ENCODE data around the gene GIMAP6.
"Not testable (repeated sequence)": the region's sequence is repeated elsewhere in the genome, so short reads cannot be mapped to it uniquely, and the experiment has no call there.

GIMAP6 gene

DNA sequence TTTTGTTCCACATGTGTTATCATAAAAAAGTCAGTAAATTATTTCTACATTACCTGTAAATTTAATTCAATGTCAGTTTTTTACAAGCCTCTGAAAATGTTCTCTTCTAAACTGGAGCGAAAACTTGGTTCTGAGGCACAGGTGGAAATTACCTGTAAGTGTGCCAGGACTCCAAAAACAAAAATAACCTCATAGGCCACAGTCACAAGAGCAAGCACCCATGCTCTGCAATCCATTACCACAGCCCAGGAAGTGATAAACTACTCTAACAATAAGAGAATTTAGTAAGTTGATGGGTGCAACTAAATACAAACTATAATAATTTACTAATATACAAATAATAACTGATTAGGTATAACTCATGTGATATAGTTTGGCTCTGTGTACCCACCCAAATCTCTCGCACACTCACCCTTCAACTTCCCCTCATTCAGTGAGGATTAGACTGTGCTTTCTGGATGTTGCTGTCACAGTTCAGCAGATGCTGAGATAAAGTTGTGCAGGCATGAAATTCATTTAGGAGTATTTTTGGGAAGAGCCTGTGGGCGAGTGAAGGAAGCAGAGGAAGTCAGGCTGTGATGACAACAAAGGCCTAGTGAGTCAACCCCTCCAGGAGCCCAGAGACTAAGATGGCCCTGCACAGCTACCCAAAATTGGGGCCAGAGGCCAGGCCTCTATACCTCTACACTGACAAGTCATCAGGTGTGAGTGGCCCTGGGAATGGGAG lies 16.3 kb upstream of the GIMAP6 start:
- in situ Hi-C loops (cut with HindIII; ENCODE audit: low sequenced_read_pairs): no loop called here

DNA sequence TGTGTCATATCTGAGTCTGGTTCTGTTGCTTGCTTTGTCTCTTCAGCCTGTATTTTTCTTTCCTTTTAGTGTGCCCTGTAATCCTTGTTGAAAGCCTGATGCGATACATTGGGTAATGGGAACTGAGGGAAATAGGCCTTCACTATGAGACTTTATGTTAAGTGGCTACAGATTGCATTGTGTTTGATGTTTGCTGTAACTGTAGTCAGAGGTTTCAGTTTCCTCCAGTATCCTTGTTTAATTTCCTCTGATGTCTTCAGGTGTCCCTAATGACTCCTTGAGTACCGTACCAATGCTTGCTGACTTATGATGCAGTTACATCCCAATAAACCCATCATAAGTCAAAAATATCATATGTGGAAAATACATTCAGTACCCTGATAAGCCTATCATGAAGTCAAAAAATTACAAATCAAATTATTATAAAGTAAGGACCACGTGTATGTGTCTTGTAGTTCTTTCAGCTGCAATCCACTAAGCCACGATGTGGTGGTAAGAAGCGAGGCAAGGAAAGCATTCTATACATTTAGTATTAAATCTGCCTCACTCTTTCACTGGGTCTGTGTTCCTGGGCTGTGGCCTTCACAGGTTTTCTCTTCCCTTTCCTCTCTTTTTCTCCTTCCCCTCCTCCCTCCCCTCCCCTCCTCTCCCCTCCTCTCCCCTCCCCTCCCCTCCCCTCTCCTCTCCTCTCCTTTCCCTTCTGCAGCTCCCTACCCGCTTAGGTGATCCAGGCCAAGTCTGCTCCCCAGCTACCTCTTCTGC lies 13.3 kb upstream of the GIMAP6 start:
- in situ Hi-C loops (cut with HindIII; ENCODE audit: low sequenced_read_pairs): no loop called here

DNA sequence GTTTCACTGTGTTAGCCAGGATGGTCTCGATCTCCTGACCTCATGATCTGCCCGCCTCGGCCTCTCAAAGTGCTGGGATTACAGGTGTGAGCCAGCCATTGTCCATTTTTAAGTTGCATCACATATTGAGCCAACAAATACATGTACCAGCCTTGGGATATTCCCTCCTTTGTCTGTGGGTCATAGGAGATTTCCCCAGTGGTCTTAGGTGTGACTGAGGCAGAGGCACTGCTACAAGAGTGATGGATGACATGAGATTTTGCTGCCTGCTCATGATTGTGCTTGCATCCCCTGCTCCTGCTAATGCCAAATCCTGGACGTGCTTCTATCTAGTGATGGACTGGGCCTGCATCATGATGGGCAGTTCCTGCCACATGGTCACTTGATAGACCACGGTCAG lies 10.7 kb upstream of the GIMAP6 start:
- in situ Hi-C loops (cut with HindIII; ENCODE audit: low sequenced_read_pairs): no loop called here

DNA sequence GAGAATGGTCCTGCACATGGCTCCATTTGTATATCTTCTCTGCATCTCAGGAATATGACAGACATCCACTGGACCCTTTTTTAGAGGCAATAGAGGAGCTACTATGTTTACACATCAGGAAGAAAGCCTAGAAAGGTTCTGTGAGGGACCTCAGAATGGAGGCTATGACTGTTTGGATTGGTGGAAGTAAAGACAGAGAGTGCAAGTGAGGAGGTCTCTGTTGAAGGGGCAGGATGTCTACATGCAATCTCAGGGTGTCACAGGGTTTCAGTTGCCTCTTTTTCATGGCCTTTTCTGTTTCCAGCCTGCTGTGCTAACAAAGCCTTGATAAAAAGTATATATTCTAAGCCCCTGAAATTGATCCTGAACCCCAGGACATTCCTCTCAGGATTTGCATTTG lies 9.7 kb upstream of the GIMAP6 start:
- in situ Hi-C loops (cut with HindIII; ENCODE audit: low sequenced_read_pairs): no loop called here

DNA sequence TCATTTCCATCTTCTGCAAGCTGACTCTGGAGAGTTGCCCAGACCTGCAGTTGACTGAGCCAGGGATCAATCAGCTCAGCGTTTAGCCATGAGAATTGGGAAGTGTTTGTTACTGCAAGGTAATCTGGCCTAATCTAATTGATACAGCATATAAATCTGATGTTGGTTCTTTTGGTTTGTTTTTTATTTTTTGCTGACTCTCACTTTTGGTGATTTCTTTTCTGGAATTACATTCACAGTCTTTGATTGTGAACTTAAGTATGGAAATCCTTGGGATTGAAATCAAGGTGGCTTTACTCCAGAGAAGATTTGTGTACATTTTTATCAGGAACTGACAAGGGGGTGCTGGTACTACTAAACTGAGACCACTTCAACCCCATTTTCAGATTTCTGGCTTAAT lies 1.7 kb upstream of the GIMAP6 start:
- in situ Hi-C loops (cut with HindIII; ENCODE audit: low sequenced_read_pairs): no loop called here

DNA sequence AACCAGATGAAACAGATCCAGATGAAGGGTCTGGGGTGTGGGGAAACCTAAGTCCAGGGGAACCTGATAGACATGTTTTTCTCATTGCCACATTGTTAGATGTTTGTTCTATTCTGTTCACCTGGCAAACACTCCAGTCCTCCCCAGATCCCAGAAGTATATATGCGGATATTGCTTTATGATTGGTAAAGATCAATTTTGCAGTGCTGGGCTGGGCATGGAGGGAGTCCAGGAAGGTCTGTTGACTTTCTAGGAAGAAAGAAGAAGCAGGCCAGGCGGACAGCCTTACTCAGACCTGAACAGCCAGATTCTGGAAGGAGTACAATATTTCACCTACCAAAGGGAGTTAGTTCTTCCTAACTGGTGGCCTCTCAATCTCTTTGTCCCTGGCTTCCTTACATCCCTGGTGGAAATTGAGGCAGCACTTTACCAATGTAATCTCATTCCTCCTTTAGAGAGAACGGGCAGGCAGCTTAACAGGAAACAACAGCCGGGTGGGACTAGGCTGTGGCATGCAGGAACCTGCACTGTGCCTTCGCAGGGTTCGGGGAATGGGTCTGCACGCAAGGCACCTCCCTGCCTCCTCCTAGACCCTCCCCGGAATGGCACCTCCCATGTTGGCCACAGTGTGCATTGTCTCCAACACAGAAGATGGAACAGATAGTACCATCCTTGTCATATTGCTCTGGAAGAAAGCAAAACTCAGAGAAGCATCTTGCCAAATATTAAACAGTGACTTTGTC lies 930 bp downstream of the GIMAP6 start:
- in situ Hi-C loops (cut with HindIII; ENCODE audit: low sequenced_read_pairs): no loop called here

DNA sequence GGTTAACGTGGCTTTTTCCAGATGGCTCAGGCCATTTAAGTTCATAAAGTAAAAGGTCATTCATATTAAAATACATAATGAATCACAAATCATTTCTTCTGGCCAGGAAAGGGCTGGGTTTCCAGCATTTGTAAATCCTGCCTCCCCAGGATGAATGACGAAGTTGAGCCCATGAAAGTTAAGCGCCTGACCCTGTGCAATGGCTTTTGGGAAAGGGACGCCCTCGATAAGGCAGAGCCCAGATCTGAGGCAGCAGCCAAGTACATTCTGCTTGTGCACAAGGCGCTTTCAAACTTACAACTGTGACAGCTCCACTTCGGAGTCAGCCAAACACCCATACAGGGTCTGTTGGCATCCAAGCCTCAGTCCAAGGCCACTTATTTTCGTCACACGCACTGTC lies 2.8 kb downstream of the GIMAP6 start:
- in situ Hi-C loops (cut with HindIII; ENCODE audit: low sequenced_read_pairs): no loop called here

DNA sequence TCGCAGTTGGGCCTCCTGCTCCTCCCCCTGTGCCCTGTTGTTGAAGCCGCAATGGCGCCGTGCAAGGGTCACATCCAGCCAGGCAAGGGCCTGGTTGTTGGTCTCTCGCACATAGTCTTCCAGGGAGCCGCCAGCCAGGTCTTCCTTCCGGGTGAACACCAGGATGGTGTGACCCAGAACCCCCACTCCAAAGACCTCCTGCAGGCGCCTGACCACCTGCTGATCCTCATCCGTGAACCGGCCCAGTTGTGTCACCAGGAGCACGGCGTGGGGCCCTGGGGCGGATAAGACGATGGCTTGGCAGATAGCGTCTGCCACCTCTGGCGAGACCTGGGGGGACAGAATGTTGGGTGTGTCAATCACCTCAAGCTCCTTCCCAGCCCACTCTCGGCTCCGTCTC lies 4.2 kb downstream of the GIMAP6 start:
- in situ Hi-C loops (cut with HindIII; ENCODE audit: low sequenced_read_pairs): no loop called here

DNA sequence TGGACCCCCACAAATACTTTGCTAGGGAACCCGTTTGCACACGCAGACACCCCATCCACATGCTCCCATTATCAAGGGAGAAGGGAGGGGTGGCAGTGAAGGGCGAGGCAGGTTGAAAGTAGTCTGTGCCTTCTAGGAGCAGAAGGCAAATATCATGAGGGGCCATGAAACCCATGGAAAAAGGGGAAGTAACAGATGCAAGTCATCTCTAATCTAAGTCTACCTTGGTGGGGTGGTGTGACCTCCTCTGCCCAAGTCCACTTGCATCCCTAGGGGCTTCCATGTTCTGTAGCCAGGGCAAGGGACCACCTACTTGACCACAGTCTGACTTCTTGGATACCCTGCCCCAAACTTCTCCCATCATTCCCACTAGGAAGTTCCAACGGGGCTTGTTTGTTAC lies 5.5 kb downstream of the GIMAP6 start:
- in situ Hi-C loops (cut with HindIII; ENCODE audit: low sequenced_read_pairs): no loop called here

DNA sequence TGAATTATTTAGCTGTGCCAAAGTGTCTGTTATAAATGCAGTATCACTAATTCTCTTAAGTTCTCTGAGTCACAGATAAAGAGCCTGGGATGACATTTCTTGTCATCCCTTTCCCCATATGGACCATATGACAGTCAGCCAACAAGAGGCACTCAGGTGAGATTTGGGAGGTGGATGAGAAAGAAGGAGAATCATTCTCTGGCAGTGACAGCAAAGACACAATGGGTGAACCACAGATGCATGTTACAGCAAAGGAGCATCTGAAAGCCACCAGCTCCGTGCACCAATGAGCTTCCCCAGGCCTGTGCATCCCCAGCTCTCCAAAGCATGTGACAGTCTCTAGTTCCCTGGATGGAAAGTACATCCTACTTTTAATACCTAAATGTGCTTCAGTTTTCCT lies 10.8 kb downstream of the GIMAP6 start:
- in situ Hi-C loops (cut with HindIII; ENCODE audit: low sequenced_read_pairs): no loop called here

DNA sequence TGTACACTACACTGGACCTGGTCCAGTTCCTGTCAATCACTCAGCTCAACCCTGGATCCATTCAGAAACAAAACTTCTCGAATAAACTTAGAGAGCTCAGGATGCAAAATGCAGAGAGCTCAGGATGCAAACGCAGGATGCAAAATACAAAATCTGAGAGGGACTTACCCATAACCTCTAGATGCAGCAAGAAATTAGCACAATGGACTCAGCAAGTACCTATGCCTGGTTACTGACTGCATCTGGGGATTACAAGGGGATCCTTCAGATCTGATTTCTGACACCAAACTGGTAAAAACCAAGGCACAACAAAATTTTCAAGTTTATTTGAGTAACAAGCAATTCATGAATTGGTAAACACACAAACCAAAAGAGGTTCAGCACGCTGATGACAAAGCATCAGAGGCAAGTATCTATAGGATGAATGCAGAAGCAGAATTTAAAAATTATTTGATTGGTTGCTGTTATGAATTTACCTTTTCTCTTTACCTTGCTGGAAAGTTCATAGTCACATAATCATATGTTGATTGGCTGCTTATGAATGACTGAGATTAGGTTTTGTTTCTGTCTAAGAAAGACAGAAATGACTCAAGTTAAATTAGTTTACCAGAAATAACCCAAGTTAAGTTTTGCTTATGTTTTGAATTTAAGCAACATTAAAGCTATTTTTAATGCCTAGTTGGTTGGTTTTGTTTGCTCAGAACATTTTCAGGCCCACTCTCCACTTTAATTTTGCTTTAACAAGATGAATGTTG lies 11.4 kb downstream of the GIMAP6 start:
- in situ Hi-C loops (cut with HindIII; ENCODE audit: low sequenced_read_pairs): no loop called here

DNA sequence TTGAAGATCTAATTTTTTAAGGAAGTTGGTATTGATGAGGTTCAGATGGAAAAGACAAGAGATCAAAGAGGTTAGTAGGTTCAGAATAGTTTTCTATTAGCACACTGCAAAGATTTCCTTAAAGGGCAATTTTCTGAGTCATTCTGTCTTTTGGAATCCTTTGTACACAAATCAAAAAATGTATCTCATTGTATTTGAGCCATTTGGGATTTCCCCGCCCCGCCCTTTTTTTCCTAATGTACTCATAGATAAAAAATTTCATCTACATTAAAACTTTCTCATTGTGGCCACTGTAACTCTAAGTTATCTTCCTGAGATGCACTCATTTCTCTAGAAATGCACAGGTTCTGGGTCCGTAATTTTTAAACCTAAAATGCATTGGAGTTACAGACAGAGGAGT lies 12.1 kb downstream of the GIMAP6 start:
- in situ Hi-C loops (cut with HindIII; ENCODE audit: low sequenced_read_pairs): no loop called here

DNA sequence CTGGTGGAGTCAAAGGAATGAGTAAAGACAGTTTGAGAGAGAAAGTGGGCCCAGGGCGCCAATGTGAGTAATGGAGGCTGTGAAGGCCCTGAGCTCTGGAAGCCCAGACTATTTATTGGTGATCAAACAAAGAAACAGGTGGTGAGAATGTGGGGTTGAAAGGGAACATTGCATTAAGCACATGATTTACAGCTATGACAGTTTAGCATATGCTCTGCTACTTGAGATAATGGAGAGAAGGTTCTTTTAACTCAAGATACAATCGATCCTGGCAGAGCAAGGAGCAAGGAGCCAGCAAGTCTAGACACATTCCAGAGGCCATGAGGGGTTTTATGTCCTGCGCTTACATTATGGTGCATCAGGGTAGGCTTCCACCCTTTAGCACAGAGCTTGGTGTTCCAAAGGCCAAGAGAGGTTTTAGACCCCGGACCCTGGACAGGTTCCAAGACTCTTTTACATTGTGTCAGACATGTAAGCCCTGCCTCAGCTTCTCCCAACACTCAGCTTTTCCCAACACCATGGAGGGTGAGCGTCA lies 16.9 kb downstream of the GIMAP6 start:
- in situ Hi-C loops (cut with HindIII; ENCODE audit: low sequenced_read_pairs): not testable (repeated sequence)

DNA sequence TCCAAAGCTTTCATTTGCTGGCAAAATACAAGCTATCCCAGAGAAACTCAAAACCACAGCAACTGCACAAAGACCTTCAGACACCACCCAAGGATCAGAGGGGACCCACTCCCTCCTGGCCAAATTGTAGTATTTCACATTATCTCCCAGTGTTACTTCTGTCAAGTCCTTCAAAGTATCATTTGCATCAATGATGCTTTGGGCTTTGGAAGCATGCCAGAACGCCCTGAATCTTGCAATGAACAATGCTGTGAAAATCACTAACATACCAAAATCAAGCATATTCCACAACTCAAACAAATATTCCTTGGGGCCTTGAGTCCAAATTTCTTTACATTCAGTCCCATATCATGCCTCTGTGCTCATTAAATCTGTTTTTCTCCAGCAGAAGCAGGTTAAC lies 17.8 kb downstream of the GIMAP6 start:
- in situ Hi-C loops (cut with HindIII; ENCODE audit: low sequenced_read_pairs): not testable (repeated sequence)

DNA sequence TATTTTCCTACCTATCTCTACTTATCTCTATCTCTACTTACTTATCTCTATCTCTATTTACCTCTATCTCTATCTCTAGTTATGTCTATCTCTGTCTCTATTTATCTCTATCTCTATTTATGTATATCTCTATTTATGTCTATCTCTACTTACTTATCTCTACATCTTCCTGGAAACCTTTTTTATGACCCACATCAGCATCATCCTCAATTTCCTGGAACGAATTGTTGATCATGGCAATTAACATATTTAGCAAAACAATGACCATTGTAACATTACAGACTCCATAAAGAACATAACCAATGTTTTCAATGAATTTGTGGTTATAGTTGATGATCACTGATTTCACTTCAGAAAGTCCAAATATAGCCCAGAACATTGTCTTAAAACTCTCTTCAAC lies 18.3 kb downstream of the GIMAP6 start:
- in situ Hi-C loops (cut with HindIII; ENCODE audit: low sequenced_read_pairs): no loop called here

DNA sequence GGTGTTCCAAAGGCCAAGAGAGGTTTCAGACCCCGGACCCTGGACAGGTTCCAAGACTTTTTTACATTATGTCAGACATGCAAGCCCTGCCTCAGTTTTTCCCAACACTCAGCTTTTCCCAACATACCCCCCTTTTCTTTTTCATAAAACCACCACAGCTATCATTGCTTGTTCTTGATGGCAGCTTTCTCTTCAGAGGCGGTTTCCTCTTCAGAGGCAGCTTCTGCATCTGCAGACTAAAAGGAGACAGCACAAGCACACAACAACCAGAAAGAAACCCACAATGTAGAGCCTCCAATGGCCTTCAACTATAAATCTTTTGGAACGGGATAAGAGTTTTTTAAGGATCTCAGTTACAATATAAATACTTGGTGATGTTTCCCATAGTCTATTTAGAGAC lies 19.3 kb downstream of the GIMAP6 start:
- in situ Hi-C loops (cut with HindIII; ENCODE audit: low sequenced_read_pairs): no loop called here

DNA sequence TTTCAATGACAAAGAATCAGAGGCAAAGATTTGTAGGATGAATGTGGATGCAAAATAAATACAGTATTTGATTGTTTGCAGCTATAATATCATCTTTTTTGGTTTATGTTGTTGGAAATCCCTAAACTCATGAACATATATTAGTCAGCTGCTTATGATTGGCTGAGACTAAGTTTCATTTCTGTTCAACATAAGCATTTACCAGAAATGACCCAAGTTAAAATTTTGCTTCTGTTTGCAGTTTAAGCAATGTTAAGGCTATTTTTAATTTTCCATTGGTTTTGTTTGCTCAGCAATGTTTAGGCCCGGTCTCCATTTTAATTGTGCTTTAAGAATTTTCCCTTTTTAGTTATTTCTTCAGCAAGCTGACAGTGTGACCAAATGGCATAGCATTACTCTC lies 22.0 kb downstream of the GIMAP6 start:
- in situ Hi-C loops (cut with HindIII; ENCODE audit: low sequenced_read_pairs): no loop called here

DNA sequence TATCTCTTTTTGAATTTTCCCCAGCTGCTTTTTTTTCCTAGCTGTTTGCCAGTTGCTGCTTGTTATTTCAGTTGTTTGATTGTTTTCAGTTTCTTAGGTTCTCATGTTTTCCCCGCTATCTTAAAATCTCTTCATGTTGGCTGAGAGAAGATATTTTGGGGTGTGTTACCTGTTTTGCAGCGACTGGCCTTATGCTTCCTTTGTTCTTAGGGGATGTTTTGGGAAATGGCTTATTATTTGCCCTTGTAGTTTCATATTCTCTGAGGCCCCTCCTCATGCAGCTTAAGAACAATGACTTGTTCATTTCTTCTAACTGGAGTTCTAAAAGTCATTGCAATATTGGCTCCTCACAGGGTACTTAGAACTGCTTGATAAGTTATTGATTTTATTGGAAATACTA lies 28.6 kb downstream of the GIMAP6 start:
- in situ Hi-C loops (cut with HindIII; ENCODE audit: low sequenced_read_pairs): not testable (repeated sequence)

DNA sequence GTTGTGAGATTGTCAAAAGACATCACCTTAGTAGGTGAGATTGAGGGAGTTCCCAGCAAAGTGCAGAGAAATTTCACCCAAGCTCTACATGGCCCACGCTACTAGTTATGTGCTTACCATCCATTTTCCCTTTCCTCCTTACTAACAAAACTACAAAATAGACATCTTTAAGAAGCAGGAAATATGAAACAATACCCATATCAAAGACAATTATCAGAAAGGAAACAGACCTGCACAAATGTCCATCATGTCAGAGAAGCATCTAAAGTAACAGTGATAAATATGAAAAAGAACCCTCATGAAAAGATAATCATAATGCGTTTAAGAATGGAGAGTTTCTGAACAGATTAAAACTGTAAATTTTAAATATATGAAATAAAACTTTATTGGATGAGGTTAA lies 36.8 kb downstream of the GIMAP6 start:
- in situ Hi-C loops (cut with HindIII; ENCODE audit: low sequenced_read_pairs): no loop called here

DNA sequence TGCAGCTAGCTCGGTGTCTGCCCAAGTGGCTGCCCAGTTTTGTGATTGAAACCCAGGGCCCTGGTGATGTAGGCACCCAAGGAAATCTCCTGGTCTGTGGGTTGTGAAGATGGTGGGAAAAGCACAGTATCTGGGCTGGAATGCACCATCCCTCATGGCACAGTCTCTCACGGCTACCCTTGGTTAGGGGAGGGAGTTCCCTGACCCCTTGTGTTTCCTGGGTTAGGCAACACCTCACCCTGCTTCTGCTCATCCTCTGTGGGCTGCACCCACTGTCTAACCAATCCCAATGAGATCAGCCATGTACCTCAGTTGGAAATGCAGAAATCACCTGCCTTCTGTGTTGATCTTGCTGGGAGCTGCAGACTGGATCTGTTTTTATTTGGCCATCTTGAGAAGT lies 37.4 kb downstream of the GIMAP6 start:
- in situ Hi-C loops (cut with HindIII; ENCODE audit: low sequenced_read_pairs): no loop called here

DNA sequence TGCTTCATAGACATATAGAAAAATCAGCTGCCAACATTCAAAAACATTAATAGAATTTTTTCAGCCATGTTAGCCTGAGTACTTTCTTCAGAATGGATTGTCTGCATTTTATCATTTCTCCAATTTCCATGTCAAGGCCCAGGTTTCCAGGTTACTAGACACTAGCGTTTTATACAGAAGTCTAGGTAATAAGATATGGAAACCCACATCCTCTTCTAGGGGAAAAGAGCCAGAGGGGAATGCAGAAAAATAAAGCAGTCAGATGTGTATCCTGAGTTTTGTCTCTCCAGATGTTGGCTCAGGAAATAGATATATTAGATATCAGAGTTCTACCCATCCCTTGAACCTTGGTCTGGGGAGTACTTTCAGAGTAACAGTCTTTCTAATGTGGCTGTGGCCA lies 44.6 kb downstream of the GIMAP6 start:
- in situ Hi-C loops (cut with HindIII; ENCODE audit: low sequenced_read_pairs): no loop called here

All from DLD1 (cell line).